RWPE2 (cell line): Measurements from ENCODE around the gene GPR45.

ENCODE experiments used
- ATAC-seq: fragments of 200-7000 bp; cut with Tn5 transposase; 3 replicates; pipeline ENCODE4 v1.9.1; 2021; ENCODE audit warnings: low read depth
- DNase-seq: peaks from one replicate; pipeline ENCODE4 v3.0.0-alpha.2; 2020; ENCODE audit warnings: low spot score
- H3K27ac ChIP-seq: fragments of 450-650 bp; 2 replicates; pipeline ENCODE4 v1.5.1; 2017; ENCODE audit warnings: mild to moderate bottlenecking; ENCODE audit not compliant: poor library complexity, severe bottlenecking
- H3K27me3 ChIP-seq: fragments of 250-450 bp; sonication (Bioruptor Pico); 2 replicates; pipeline ENCODE4 v1.5.1; 2021; ENCODE audit warnings: mild to moderate bottlenecking, moderate library complexity; ENCODE audit not compliant: insufficient read depth, poor library complexity, severe bottlenecking
- H3K36me3 ChIP-seq: fragments of 250-450 bp; sonication (Bioruptor Pico); 2 replicates; pipeline ENCODE4 v1.5.1; 2020; ENCODE audit warnings: low read depth, mild to moderate bottlenecking, moderate library complexity
- H3K4me1 ChIP-seq: fragments of 250-450 bp; sonication (Bioruptor Pico); 2 replicates; pipeline ENCODE4 v1.5.1; 2021; ENCODE audit warnings: mild to moderate bottlenecking, moderate library complexity; ENCODE audit not compliant: insufficient read depth, poor library complexity, severe bottlenecking
- H3K4me3 ChIP-seq: fragments of 250-450 bp; sonication (Bioruptor Pico); 2 replicates; pipeline ENCODE4 v1.5.1; 2021; ENCODE audit warnings: mild to moderate bottlenecking, moderate library complexity; ENCODE audit not compliant: severe bottlenecking
- H3K9me3 ChIP-seq: fragments of 250-450 bp; sonication (Bioruptor Pico); 2 replicates; pipeline ENCODE4 v1.5.1; 2021; ENCODE audit warnings: mild to moderate bottlenecking, moderate library complexity; ENCODE audit not compliant: severe bottlenecking
- TF ChIP-seq, protein P1 (sequence below): fragments of 450-650 bp; IDR thresholded peaks from one replicate; pipeline ENCODE4 v1.5.1; 2017; ENCODE audit warnings: mild to moderate bottlenecking, moderate library complexity; ENCODE audit not compliant: poor library complexity, severe bottlenecking

Gene GPR45

GRCh38 chr2:105272176-105272575, 30.6 kb downstream of the GPR45 start:
- no peak overlapping the region for H3K4me3 ChIP-seq
- no peak overlapping the region for H3K27ac ChIP-seq
- no peaks in the 10 kb centered on the region for H3K27me3 ChIP-seq
- H3K4me1 ChIP-seq: no peaks in the 10 kb centered on the region
- no peaks in the 10 kb centered on the region for H3K9me3 ChIP-seq
- TF ChIP-seq, protein P1, sequence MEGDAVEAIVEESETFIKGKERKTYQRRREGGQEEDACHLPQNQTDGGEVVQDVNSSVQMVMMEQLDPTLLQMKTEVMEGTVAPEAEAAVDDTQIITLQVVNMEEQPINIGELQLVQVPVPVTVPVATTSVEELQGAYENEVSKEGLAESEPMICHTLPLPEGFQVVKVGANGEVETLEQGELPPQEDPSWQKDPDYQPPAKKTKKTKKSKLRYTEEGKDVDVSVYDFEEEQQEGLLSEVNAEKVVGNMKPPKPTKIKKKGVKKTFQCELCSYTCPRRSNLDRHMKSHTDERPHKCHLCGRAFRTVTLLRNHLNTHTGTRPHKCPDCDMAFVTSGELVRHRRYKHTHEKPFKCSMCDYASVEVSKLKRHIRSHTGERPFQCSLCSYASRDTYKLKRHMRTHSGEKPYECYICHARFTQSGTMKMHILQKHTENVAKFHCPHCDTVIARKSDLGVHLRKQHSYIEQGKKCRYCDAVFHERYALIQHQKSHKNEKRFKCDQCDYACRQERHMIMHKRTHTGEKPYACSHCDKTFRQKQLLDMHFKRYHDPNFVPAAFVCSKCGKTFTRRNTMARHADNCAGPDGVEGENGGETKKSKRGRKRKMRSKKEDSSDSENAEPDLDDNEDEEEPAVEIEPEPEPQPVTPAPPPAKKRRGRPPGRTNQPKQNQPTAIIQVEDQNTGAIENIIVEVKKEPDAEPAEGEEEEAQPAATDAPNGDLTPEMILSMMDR: no peak
- DNase-seq (no peak), ATAC-seq (no peak)
- peaks cover 67% of the 10 kb centered on the region for H3K36me3 ChIP-seq

DNA sequence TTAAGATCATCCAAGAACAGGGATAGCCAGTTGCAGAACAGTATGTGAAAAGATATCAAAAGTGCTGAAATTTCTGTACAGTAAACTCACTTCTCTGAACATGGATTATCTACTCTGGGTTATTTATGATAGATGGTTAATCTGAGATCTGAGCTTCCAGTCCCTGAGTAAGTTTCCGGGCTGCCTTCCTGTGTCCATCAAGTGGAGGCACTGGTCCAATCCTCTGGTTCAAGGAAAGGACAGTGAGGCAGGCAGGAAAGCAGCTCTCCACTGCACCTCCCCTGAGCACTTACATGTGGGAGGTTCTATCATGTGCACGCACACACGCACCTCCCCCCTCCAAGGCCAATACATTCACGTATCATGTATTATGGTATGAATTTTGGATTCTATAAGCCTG, 32.5 kb downstream of the GPR45 start:
- no peak overlapping the region for H3K27ac ChIP-seq
- TF ChIP-seq, protein P1: no peak

DNA sequence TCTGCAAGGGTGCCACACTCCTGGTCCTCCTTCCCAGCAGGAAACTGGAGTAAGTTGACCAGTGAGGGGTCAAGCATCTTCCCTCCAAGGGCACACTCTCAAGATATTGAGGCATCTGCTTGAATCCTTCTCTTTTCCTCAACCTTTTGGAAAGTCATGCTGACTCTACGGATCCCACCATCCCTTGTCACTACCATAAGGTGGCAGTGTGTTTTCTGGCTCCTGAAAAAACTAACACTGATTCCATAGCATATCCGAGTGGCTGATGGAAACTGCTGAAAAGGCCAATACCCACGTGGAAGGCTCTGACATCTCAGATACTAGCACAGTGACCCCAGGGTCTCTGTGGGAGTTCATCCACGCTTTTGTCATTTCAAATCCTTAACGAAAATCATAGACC, 37.1 kb downstream of the GPR45 start:
- no peaks in the 10 kb centered on the region for H3K9me3 ChIP-seq
- H3K4me3 ChIP-seq: no peak overlapping the region
- no peak for ATAC-seq
- no peak overlapping the region for H3K27ac ChIP-seq
- no peaks in the 10 kb centered on the region for H3K27me3 ChIP-seq
- H3K36me3 ChIP-seq: peaks cover 48% of the 10 kb centered on the region
- H3K4me1 ChIP-seq: no peaks in the 10 kb centered on the region
- DNase-seq: no peak
- TF ChIP-seq, protein P1: no peak

More for the DNA sequence above, 32.5 kb downstream of the GPR45 start:
- no peak for DNase-seq
- H3K36me3 ChIP-seq: peaks cover 63% of the 10 kb centered on the region
- H3K27me3 ChIP-seq: no peaks in the 10 kb centered on the region
- no peaks in the 10 kb centered on the region for H3K9me3 ChIP-seq
- ATAC-seq: no peak
- H3K4me3 ChIP-seq: no peak overlapping the region
- H3K4me1 ChIP-seq: no peaks in the 10 kb centered on the region

GRCh38 chr2:105279126-105279525, 37.6 kb downstream of the GPR45 start:
- H3K4me1 ChIP-seq: no peaks in the 10 kb centered on the region
- ATAC-seq (no peak), DNase-seq (no peak)
- H3K36me3 ChIP-seq: peaks cover 43% of the 10 kb centered on the region
- no peak overlapping the region for H3K27ac ChIP-seq
- H3K9me3 ChIP-seq: no peaks in the 10 kb centered on the region
- no peaks in the 10 kb centered on the region for H3K27me3 ChIP-seq
- no peak overlapping the region for H3K4me3 ChIP-seq
- TF ChIP-seq, protein P1: no peak

DNA sequence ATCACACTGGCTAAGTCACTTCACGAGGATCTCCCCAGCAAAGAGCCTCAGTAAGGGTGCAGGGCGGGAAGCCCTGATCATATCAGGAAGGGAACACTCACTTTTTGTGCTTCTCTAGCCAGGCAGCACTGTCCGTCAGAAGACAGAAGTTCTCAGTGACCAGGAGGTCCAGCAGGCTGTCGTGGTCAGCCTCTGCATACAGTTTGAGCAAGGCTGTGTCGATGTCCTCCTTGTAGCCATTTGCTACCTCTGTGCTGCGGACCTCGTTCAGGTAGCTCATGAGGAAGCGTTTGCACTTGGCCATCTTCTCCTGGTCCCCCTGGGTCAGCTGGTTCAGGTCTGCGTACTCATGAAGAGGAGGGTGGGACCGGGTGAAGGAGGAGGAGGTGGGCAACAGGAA, 38.7 kb downstream of the GPR45 start:
- no peak overlapping the region for H3K4me3 ChIP-seq
- DNase-seq (no peak), ATAC-seq (no peak)
- H3K27me3 ChIP-seq: no peaks in the 10 kb centered on the region
- H3K4me1 ChIP-seq: no peaks in the 10 kb centered on the region
- no peaks in the 10 kb centered on the region for H3K9me3 ChIP-seq
- TF ChIP-seq, protein P1: no peak
- H3K27ac ChIP-seq: no peak overlapping the region
- H3K36me3 ChIP-seq: peaks cover 32% of the 10 kb centered on the region
